ENCODE measurements around the gene MYL10. TPM values are rescaled to one million over a fixed set of nuclear protein-coding genes. Genes with fewer than 3 reads are reported as not detected.

The MYL10 gene
- total and polyA plus RNA-seq, 2 donors (not counting 3 experiments of a cell fraction or from before 2014, with no cell fraction given) = not detected

DNA sequence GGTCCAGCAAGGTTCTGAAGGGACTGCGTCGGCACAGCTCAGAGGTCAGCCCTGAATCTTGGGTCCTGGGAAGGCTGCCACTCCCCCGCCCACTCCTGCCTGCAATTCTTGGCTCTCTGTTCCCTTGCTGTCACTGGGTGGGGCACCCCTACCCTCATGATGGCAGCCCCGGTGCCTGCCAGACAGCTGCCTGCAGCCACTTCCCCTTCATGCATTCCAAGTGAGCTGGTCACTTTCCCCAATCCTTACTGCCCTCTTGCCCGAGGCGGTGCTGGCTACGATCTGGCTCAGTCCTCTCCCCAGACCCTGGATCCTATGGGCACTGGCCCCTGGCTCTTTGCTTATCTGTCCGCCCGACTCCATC is 14.2 kb downstream of the MYL10 start:
- TF ChIP-seq POLR2A (IDR thresholded peaks at IDR 0.05; ENCODE audit: low read depth, low read length) = no peak
- TF ChIP-seq MYC (IDR thresholded peaks at IDR 0.05; ENCODE audit: low read depth, low read length) = no peak
- TF ChIP-seq, protein P1, sequence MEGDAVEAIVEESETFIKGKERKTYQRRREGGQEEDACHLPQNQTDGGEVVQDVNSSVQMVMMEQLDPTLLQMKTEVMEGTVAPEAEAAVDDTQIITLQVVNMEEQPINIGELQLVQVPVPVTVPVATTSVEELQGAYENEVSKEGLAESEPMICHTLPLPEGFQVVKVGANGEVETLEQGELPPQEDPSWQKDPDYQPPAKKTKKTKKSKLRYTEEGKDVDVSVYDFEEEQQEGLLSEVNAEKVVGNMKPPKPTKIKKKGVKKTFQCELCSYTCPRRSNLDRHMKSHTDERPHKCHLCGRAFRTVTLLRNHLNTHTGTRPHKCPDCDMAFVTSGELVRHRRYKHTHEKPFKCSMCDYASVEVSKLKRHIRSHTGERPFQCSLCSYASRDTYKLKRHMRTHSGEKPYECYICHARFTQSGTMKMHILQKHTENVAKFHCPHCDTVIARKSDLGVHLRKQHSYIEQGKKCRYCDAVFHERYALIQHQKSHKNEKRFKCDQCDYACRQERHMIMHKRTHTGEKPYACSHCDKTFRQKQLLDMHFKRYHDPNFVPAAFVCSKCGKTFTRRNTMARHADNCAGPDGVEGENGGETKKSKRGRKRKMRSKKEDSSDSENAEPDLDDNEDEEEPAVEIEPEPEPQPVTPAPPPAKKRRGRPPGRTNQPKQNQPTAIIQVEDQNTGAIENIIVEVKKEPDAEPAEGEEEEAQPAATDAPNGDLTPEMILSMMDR (IDR thresholded peaks at IDR 0.05; ENCODE audit: extremely low read depth in 1 of 2, insufficient read depth in 1 of 2, low read depth in 1 of 2, low read length in 2 of 2) = no peak
- no peak for TF ChIP-seq FOS (IDR thresholded peaks at IDR 0.05; ENCODE audit: borderline replicate concordance, insufficient read depth, low read length)
- TF ChIP-seq JUN (IDR thresholded peaks at IDR 0.05; ENCODE audit: borderline replicate concordance, insufficient read depth, insufficient read length, low read depth) = no peak
- TF ChIP-seq, protein P2, sequence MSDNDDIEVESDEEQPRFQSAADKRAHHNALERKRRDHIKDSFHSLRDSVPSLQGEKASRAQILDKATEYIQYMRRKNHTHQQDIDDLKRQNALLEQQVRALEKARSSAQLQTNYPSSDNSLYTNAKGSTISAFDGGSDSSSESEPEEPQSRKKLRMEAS (IDR thresholded peaks at IDR 0.05; ENCODE audit: insufficient read depth, insufficient read length) = no peak
- POLR2A ChIA-PET = interaction anchor here (0.7 kb wide), 1 partner anchor 449 kb away, joined by 3 read pairs; no protein-coding TSS in a partner anchor
- no peak overlapping the region for H2AFZ ChIP-seq (ENCODE audit: low read depth, low read length)
- no peaks in the 10 kb centered on the region for H3K9me3 ChIP-seq (replicated peaks; ENCODE audit: control insufficient read depth, insufficient read depth, low read length)
- no peaks in the 10 kb centered on the region for H4K20me1 ChIP-seq (replicated peaks; ENCODE audit: control insufficient read depth, extremely low read depth, insufficient read depth, low read length)
- FAIRE-seq = no peak
- intact Hi-C loops (cut with micrococcal nuclease) = no loop called here
- no peak overlapping the region for H3K9ac ChIP-seq (replicated peaks; ENCODE audit: extremely low read depth, insufficient read depth, low read length)
- H3K9me1 ChIP-seq (replicated peaks; ENCODE audit: control insufficient read depth, extremely low read depth, insufficient read depth, low read length) = no peaks in the 10 kb centered on the region
- BruUV-seq (replicated peaks) = no TSS peak
- no peak overlapping the region for H3K4me2 ChIP-seq (ENCODE audit: insufficient read depth, low read length)
- no peaks in the 10 kb centered on the region for H3K79me2 ChIP-seq (ENCODE audit: control insufficient read depth, insufficient read depth, low read length)
- H3K27ac ChIP-seq (ENCODE audit: insufficient read depth, low read depth, low read length) = no peak overlapping the region
- no peak for DNase-seq (ENCODE audit: low read depth, low spot score)
- CTCF ChIA-PET = interaction anchor here (1.2 kb wide), 1 partner anchor 12 kb away, joined by 3 read pairs; no protein-coding TSS in a partner anchor
- H3K4me1 ChIP-seq (ENCODE audit: control insufficient read depth, extremely low read depth, insufficient read depth, low read length) = no peaks in the 10 kb centered on the region
- H3K27me3 ChIP-seq (ENCODE audit: control insufficient read depth in 2 of 2, insufficient read depth in 2 of 2, low read length in 2 of 2) = peaks cover 4 to 8% of the 10 kb centered on the region in 2 experiments
- dilution Hi-C loops (cut with MboI; ENCODE audit: extremely low pct_ligation_motif_present, low sequenced_read_pairs) = no loop called here
- H3K36me3 ChIP-seq (ENCODE audit: control insufficient read depth in 2 of 2, extremely low read depth in 1 of 2, insufficient read depth in 2 of 2, low read length in 2 of 2) = no peaks in the 10 kb centered on the region
- no peak overlapping the region for H3K4me3 ChIP-seq (replicated peaks in 1 of 3; ENCODE audit: insufficient read depth in 1 of 3, low read depth in 1 of 3, low read length in 3 of 3)

All from endothelial cell of umbilical vein (primary cell).